Panc1 (cell line): ENCODE data around the gene BTBD2. TPM values are rescaled to one million over a fixed set of nuclear protein-coding genes. Genes with fewer than 3 reads are reported as not detected.

Experiments used
- ATAC-seq: fragments of 200-7000 bp; cut with Tn5 transposase; 2 replicates; pipeline ENCODE4 v1.9.1; 2020; ENCODE audit warnings: mild to moderate bottlenecking, moderate library complexity
- BruUV-seq: library from RNA; stranded (reverse); fragments of 400-500 nt; replicated peaks from 2 replicates; lab custom pipeline; 2021; lab: Mats Ljungman, UMichigan
- CTCF ChIA-PET: fragments of 300-600 bp; sonication (Branson Sonifier 250); formaldehyde crosslinking; loops from one replicate; lab custom pipeline; 2022; ENCODE audit warnings: antibody characterized with exemption; lab: Charles Lee
- POLR2A ChIA-PET: fragments of 300-600 bp; sonication (Branson Sonifier 250); formaldehyde crosslinking; loops from one replicate; lab custom pipeline; 2022; ENCODE audit warnings: antibody characterized with exemption; lab: Charles Lee
- DNase-seq: peaks from one replicate; pipeline ENCODE4 v3.0.0-alpha.2; 2010; ENCODE audit warnings: low read depth, low spot score
- H3K27ac ChIP-seq: 2 replicates; pipeline ENCODE4 v1.5.1; 2011; ENCODE audit warnings: mild to moderate bottlenecking, low read length, inconsistent platforms
- H3K27me3 ChIP-seq: fragments of 200-500 bp; sonication (Bioruptor generic); 2 replicates; pipeline ENCODE4 v1.6.0; 2014; ENCODE audit warnings: low read length, inconsistent platforms; ENCODE audit not compliant: control insufficient read depth, insufficient read depth
- H3K36me3 ChIP-seq: fragments of 200-500 bp; sonication (Bioruptor generic); 2 replicates; pipeline ENCODE4 v1.5.1; 2014; ENCODE audit warnings: inconsistent platforms, mild to moderate bottlenecking, low read length, moderate library complexity; ENCODE audit not compliant: control insufficient read depth, insufficient read depth
- H3K4me1 ChIP-seq: 2 replicates; pipeline ENCODE4 v1.5.1; 2011; ENCODE audit warnings: inconsistent platforms, mild to moderate bottlenecking, low read length, moderate library complexity; ENCODE audit not compliant: control insufficient read depth, insufficient read depth
- H3K4me3 ChIP-seq, 2 experiments: 2 replicates each; pipeline ENCODE4 v1.5.1; 2011 to 2012; ENCODE audit warnings: low read depth in 2 of 2, low read length in 2 of 2, mild to moderate bottlenecking in 2 of 2, inconsistent platforms in 1 of 2, moderate library complexity in 1 of 2
- H3K9me3 ChIP-seq: fragments of 200-500 bp; sonication (Bioruptor generic); 2 replicates; pipeline ENCODE4 v1.5.1; 2014; ENCODE audit warnings: low read depth, mild to moderate bottlenecking, inconsistent platforms, low read length, moderate library complexity; ENCODE audit not compliant: control insufficient read depth, insufficient read depth
- POLR2AphosphoS5 ChIP-seq: IDR thresholded peaks from 2 replicates; pipeline ENCODE4 v1.6.1; 2012; ENCODE audit warnings: mild to moderate bottlenecking, low read depth, low read length, moderate library complexity
- SIN3A ChIP-seq: IDR thresholded peaks from 2 replicates; pipeline ENCODE4 v1.6.1; 2012; ENCODE audit warnings: low read depth, mild to moderate bottlenecking, low read length, moderate library complexity, borderline replicate concordance; ENCODE audit not compliant: insufficient read depth
- TCF7L2 ChIP-seq: IDR thresholded peaks from 2 replicates; pipeline ENCODE4 v1.6.1; 2011; ENCODE audit warnings: mild to moderate bottlenecking, low read depth, low read length, inconsistent platforms
- in situ Hi-C: cut with HindIII; loops from 2 replicates; pipeline ENCODE4 v1.10.0; 2016; ENCODE audit warnings: low sequenced_read_pairs, low pct_unique_long_range_greater_than_20kb
- intact Hi-C: fragments of 100-400 bp; cut with micrococcal nuclease; formaldehyde crosslinking; loops from one replicate; pipeline ENCODE4 v1.10.0; 2022; ENCODE audit not compliant: unreplicated experiment
- total RNA-seq: library from RNA; stranded (reverse); gene quantifications from one replicate; pipeline ENCODE4 v1.2.1, GENCODE V29; 2021; ENCODE audit not compliant: unreplicated experiment
- TF ChIP-seq, protein P1 (sequence below): fragments of 450-650 bp; IDR thresholded peaks from 2 replicates; pipeline ENCODE4 v1.5.1; 2017; ENCODE audit warnings: mild to moderate bottlenecking
- TF ChIP-seq, protein P2 (sequence below), 2 experiments: IDR thresholded peaks; 2 replicates each; pipeline ENCODE4 v1.6.1; 2011 to 2012; ENCODE audit warnings: low read depth in 2 of 2, control low read depth in 1 of 2, low read length in 1 of 2, mild to moderate bottlenecking in 1 of 2, moderate library complexity in 1 of 2; ENCODE audit not compliant: insufficient read depth in 1 of 2

Gene BTBD2
- total RNA-seq, 1 experiment from 2014 or later: 59.6 TPM

DNA sequence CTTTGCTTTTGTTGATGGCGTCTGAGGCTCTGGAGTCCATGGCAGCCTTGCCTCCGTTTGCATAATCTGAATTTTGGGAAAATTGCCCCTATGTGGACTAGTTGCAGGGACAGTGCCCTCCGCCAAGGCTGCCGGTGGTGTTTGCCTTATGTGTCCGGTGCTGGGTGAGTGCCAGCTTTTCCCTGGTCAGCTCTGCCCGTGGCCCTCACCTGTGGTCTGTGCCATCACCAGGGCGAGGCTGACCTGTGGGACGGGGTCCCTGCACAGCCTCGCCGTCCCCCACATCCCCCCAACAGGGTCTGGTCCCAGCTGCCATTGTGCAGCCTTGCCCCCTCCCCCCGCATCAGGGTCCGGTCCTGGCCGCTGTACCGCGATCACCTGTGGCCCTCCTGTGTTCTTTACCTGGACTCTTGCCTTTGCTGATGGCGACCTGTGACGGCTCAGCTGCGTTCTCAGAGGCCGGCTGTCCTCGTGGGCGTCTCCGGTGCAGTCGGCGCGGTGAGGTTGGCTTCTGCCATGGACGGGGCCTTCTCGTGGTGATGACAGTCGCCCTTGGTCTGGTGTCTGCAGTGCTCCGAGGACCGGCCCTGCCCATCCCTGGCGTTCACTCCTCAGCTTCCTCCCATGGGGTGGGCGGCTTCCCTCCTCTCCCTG is 61.9 kb downstream of the BTBD2 start:
- Histone ChIP-seq H3K9me3 (no peaks in the 10 kb centered on the region), H3K4me3 (no peak overlapping the region), H3K36me3 (no peaks in the 10 kb centered on the region), H3K27me3 (no peaks in the 10 kb centered on the region), H3K27ac (no peak overlapping the region), H3K4me1 (no peaks in the 10 kb centered on the region)
- CTCF ChIA-PET: no interaction called here
- no peak for ATAC-seq
- DNase-seq: no peak
- no peak for TF ChIP-seq SIN3A
- TF ChIP-seq, protein P1, sequence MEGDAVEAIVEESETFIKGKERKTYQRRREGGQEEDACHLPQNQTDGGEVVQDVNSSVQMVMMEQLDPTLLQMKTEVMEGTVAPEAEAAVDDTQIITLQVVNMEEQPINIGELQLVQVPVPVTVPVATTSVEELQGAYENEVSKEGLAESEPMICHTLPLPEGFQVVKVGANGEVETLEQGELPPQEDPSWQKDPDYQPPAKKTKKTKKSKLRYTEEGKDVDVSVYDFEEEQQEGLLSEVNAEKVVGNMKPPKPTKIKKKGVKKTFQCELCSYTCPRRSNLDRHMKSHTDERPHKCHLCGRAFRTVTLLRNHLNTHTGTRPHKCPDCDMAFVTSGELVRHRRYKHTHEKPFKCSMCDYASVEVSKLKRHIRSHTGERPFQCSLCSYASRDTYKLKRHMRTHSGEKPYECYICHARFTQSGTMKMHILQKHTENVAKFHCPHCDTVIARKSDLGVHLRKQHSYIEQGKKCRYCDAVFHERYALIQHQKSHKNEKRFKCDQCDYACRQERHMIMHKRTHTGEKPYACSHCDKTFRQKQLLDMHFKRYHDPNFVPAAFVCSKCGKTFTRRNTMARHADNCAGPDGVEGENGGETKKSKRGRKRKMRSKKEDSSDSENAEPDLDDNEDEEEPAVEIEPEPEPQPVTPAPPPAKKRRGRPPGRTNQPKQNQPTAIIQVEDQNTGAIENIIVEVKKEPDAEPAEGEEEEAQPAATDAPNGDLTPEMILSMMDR: no peak
- no peak for TF ChIP-seq POLR2AphosphoS5
- no peak for TF ChIP-seq TCF7L2
- TF ChIP-seq, protein P2, sequence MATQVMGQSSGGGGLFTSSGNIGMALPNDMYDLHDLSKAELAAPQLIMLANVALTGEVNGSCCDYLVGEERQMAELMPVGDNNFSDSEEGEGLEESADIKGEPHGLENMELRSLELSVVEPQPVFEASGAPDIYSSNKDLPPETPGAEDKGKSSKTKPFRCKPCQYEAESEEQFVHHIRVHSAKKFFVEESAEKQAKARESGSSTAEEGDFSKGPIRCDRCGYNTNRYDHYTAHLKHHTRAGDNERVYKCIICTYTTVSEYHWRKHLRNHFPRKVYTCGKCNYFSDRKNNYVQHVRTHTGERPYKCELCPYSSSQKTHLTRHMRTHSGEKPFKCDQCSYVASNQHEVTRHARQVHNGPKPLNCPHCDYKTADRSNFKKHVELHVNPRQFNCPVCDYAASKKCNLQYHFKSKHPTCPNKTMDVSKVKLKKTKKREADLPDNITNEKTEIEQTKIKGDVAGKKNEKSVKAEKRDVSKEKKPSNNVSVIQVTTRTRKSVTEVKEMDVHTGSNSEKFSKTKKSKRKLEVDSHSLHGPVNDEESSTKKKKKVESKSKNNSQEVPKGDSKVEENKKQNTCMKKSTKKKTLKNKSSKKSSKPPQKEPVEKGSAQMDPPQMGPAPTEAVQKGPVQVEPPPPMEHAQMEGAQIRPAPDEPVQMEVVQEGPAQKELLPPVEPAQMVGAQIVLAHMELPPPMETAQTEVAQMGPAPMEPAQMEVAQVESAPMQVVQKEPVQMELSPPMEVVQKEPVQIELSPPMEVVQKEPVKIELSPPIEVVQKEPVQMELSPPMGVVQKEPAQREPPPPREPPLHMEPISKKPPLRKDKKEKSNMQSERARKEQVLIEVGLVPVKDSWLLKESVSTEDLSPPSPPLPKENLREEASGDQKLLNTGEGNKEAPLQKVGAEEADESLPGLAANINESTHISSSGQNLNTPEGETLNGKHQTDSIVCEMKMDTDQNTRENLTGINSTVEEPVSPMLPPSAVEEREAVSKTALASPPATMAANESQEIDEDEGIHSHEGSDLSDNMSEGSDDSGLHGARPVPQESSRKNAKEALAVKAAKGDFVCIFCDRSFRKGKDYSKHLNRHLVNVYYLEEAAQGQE (IDR thresholded peaks at IDR 0.05; ENCODE audit: insufficient read depth in 1 of 2, low read depth in 2 of 2, low read length in 1 of 2): no peak
- POLR2A ChIA-PET: no interaction called here
- BruUV-seq: no TSS peak
- in situ Hi-C loops (no loop called here), intact Hi-C loops (no loop called here)

DNA sequence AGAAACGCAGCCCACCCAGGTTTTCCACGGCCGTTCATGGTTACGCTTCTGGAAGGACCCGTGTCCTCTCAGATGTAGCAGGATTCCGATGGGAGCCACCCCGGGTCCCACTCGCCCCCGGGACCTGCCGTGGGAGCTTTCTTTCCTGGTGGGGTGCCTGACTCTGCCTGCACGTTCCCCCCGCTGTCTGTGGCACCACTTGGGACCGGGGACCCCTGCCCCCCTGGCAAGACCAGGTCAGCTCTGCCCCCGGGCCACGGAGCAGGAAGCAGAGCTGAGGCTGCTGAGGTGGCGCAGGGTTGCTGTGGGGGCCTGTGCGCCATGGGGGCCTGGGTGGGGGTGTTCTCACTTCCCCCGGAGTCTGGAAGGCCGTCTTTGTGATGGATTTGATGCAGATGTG is 62.5 kb downstream of the BTBD2 start:
- in situ Hi-C loops (no loop called here), intact Hi-C loops (no loop called here)
- Histone ChIP-seq H3K27me3 (no peaks in the 10 kb centered on the region), H3K27ac (no peak overlapping the region), H3K9me3 (no peaks in the 10 kb centered on the region), H3K36me3 (no peaks in the 10 kb centered on the region), H3K4me1 (no peaks in the 10 kb centered on the region), H3K4me3 (no peak overlapping the region)
- TF ChIP-seq POLR2AphosphoS5: no peak
- TF ChIP-seq TCF7L2: no peak
- TF ChIP-seq, protein P2 (IDR thresholded peaks at IDR 0.05; ENCODE audit: insufficient read depth in 1 of 2, low read depth in 2 of 2, low read length in 1 of 2): no peak
- TF ChIP-seq SIN3A: no peak
- TF ChIP-seq, protein P1: no peak
- ChIA-PET CTCF (no interaction called here), POLR2A (no interaction called here)
- DNase-seq (no peak), ATAC-seq (no peak)
- BruUV-seq: no TSS peak
